Measurements from ENCODE around the gene OR5H15. TPM values are rescaled to one million over a fixed set of nuclear protein-coding genes. Genes with fewer than 3 reads are reported as not detected.

The OR5H15 gene
- total and polyA plus RNA-seq, 4 donors: not detected

DNA sequence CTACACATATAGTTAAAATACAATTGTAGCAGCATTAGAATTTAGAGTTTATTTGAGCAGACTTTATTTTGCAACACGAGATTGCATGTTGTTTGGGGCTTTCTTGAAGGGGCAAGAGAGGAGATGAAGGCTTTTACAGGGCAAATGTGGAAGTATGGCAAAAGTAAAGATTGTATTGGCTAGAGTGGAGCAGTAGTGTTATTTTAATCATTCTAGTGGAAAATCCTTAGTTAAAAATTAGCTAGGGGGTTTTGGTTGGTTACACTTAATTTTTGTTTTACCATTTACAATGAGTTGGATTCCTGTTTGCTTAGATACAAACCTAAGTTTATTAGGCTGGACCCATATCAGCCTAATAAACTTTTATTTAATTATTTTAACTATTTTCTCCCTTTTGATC, 4.6 kb downstream of the OR5H15 start:
- Histone ChIP-seq H3K27me3 (ENCODE audit: control insufficient read depth in 4 of 4, insufficient read depth in 4 of 4, low read length in 3 of 4) (no peaks in the 10 kb centered on the region), H3K9ac (ENCODE audit: low read depth in 1 of 2, low read length in 2 of 2) (no peak overlapping the region), H3K4me3 (ENCODE audit: low read depth in 1 of 3, low read length in 3 of 3) (no peak overlapping the region), H3K9me3 (ENCODE audit: control insufficient read depth in 4 of 4, low read length in 3 of 4) (no peaks in the 10 kb centered on the region), H3K4me1 (ENCODE audit: control insufficient read depth in 4 of 4, insufficient read depth in 4 of 4, low read length in 3 of 4) (no peaks in the 10 kb centered on the region), H3K36me3 (ENCODE audit: control insufficient read depth in 4 of 4, insufficient read depth in 3 of 4, low read depth in 1 of 4, low read length in 3 of 4) (no peaks in the 10 kb centered on the region), H3K27ac (ENCODE audit: low read depth in 1 of 2, low read length in 2 of 2) (no peak overlapping the region)
- TF ChIP-seq ZBTB33 (IDR thresholded peaks at IDR 0.05): no peak
- TF ChIP-seq NR2F2 (IDR thresholded peaks at IDR 0.05): no peak
- no peak for TF ChIP-seq TAF1 (conservative IDR thresholded peaks at IDR 0.05)
- TF ChIP-seq, protein P1, sequence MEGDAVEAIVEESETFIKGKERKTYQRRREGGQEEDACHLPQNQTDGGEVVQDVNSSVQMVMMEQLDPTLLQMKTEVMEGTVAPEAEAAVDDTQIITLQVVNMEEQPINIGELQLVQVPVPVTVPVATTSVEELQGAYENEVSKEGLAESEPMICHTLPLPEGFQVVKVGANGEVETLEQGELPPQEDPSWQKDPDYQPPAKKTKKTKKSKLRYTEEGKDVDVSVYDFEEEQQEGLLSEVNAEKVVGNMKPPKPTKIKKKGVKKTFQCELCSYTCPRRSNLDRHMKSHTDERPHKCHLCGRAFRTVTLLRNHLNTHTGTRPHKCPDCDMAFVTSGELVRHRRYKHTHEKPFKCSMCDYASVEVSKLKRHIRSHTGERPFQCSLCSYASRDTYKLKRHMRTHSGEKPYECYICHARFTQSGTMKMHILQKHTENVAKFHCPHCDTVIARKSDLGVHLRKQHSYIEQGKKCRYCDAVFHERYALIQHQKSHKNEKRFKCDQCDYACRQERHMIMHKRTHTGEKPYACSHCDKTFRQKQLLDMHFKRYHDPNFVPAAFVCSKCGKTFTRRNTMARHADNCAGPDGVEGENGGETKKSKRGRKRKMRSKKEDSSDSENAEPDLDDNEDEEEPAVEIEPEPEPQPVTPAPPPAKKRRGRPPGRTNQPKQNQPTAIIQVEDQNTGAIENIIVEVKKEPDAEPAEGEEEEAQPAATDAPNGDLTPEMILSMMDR (IDR thresholded peaks at IDR 0.05; ENCODE audit: low read depth, low read length, missing input control): no peak
- no peak for TF ChIP-seq FOXA2 (IDR thresholded peaks at IDR 0.05)
- no peak for TF ChIP-seq REST (IDR thresholded peaks at IDR 0.05)
- TF ChIP-seq RXRA (IDR thresholded peaks at IDR 0.05): no peak
- TF ChIP-seq GABPA (IDR thresholded peaks at IDR 0.05 in 1 of 2, conservative IDR thresholded peaks at IDR 0.05 in 1 of 2): no peak
- TF ChIP-seq HNF4G (IDR thresholded peaks at IDR 0.05): no peak
- TF ChIP-seq JUND (IDR thresholded peaks at IDR 0.05): no peak
- no peak for TF ChIP-seq SP1 (IDR thresholded peaks at IDR 0.05)
- no peak for TF ChIP-seq ATF3 (IDR thresholded peaks at IDR 0.05)
- no peak for TF ChIP-seq HNF4A (conservative IDR thresholded peaks at IDR 0.05)
- no peak for TF ChIP-seq YY1 (IDR thresholded peaks at IDR 0.05)
- DNase-seq (ENCODE audit: low spot score): no peak
- WGBS: 45% methylated on average over 1 of the region's 1 CpG

GRCh38 chr3:98172621-98173020, 6.1 kb downstream of the OR5H15 start:
- Histone ChIP-seq H3K27me3 (ENCODE audit: control insufficient read depth in 4 of 4, insufficient read depth in 4 of 4, low read length in 3 of 4) (no peaks in the 10 kb centered on the region), H3K27ac (ENCODE audit: low read depth in 1 of 2, low read length in 2 of 2) (no peak overlapping the region), H3K4me3 (ENCODE audit: low read depth in 1 of 3, low read length in 3 of 3) (no peak overlapping the region), H3K9me3 (ENCODE audit: control insufficient read depth in 4 of 4, low read length in 3 of 4) (no peaks in the 10 kb centered on the region), H3K4me1 (ENCODE audit: control insufficient read depth in 4 of 4, insufficient read depth in 4 of 4, low read length in 3 of 4) (no peaks in the 10 kb centered on the region), H3K9ac (ENCODE audit: low read depth in 1 of 2, low read length in 2 of 2) (no peak overlapping the region), H3K36me3 (ENCODE audit: control insufficient read depth in 4 of 4, insufficient read depth in 3 of 4, low read depth in 1 of 4, low read length in 3 of 4) (no peaks in the 10 kb centered on the region)
- TF ChIP-seq ZBTB33 (IDR thresholded peaks at IDR 0.05) (no peak), FOXA2 (IDR thresholded peaks at IDR 0.05) (no peak), ATF3 (IDR thresholded peaks at IDR 0.05) (no peak), YY1 (IDR thresholded peaks at IDR 0.05) (no peak), JUND (IDR thresholded peaks at IDR 0.05) (no peak), RAD21 (IDR thresholded peaks at IDR 0.05) (no peak), HNF4G (IDR thresholded peaks at IDR 0.05) (no peak), GABPA (IDR thresholded peaks at IDR 0.05 in 1 of 2, conservative IDR thresholded peaks at IDR 0.05 in 1 of 2) (no peak), NR2F2 (IDR thresholded peaks at IDR 0.05) (no peak), FOXA1 (IDR thresholded peaks at IDR 0.05) (no peak), SP1 (IDR thresholded peaks at IDR 0.05) (no peak), HNF4A (conservative IDR thresholded peaks at IDR 0.05) (no peak), TAF1 (conservative IDR thresholded peaks at IDR 0.05) (no peak)
- TF ChIP-seq, protein P1 (IDR thresholded peaks at IDR 0.05; ENCODE audit: low read depth, low read length, missing input control): no peak
- TF ChIP-seq, protein P2, sequence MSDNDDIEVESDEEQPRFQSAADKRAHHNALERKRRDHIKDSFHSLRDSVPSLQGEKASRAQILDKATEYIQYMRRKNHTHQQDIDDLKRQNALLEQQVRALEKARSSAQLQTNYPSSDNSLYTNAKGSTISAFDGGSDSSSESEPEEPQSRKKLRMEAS (IDR thresholded peaks at IDR 0.05): no peak
- 75% methylated on average over 7 of the region's 7 CpGs for WGBS
- no peak for DNase-seq (ENCODE audit: low spot score)

Data from liver (tissue), 9 donors.